ENCODE measurements around the gene ACSS1. TPM values are rescaled to one million over a fixed set of nuclear protein-coding genes. Genes with fewer than 3 reads are reported as not detected.

ACSS1 gene
- total RNA-seq, 1 donor from 2014 or later = 5.9 TPM

- DNase-seq (ENCODE audit: low read depth, low spot score) = no peak
These were observed 97.6 kb downstream of the ACSS1 start for GRCh38 chr20:24960302-24960801.

GRCh38 chr20:24959591-24960301 is 98.2 kb downstream of the ACSS1 start:
- no peak for DNase-seq (ENCODE audit: low read depth, low spot score)

- DNase-seq (ENCODE audit: low read depth, low spot score) = no peak
These were observed 99.2 kb downstream of the ACSS1 start for GRCh38 chr20:24958506-24959385.

- no peak for DNase-seq (ENCODE audit: low read depth, low spot score)
These were observed 100.5 kb downstream of the ACSS1 start for GRCh38 chr20:24957326-24958016.

Other genes with a start within 250 kb of the ACSS1 start
- gene CST7, start 108.9 kb downstream of the ACSS1 start, total RNA-seq = not detected in 2 replicates
- gene APMAP, start 65.4 kb downstream of the ACSS1 start, total RNA-seq = 134 and 136 TPM in 2 replicates
- gene VSX1, start 24.0 kb upstream of the ACSS1 start, total RNA-seq = not detected in 2 replicates
- gene ENTPD6, start 137.6 kb upstream of the ACSS1 start, total RNA-seq = 56.3 and 68.0 TPM in 2 replicates
- 107 and 111 TPM in 2 replicates for gene PYGB, start 189.9 kb upstream of the ACSS1 start, total RNA-seq

Measured in pulmonary artery endothelial cell (primary cell).